DOHH2 (cell line): ENCODE results near the gene CAPN12.

Source experiments
- H3F3A ChIP-seq: fragments of 200-600 bp; sonication (generic), shearing (Covaris generic); 2 replicates; pipeline ENCODE4 v1.6.0; 2016; ENCODE audit warnings: antibody characterized with exemption, mild to moderate bottlenecking; ENCODE audit not compliant: control insufficient read depth, insufficient read depth
- H3K27ac ChIP-seq: fragments of 200-600 bp; sonication (generic); 2 replicates; pipeline ENCODE4 v1.5.1; 2014; ENCODE audit warnings: low read depth, mild to moderate bottlenecking, low read length, moderate library complexity
- H3K27me3 ChIP-seq: fragments of 200-600 bp; sonication (generic); 2 replicates; pipeline ENCODE4 v1.6.1; 2014; ENCODE audit warnings: mild to moderate bottlenecking, low read length, mixed read lengths; ENCODE audit not compliant: control insufficient read depth
- H3K36me3 ChIP-seq: fragments of 200-600 bp; sonication (generic); 2 replicates; pipeline ENCODE4 v1.6.1; 2014; ENCODE audit warnings: mild to moderate bottlenecking, low read length, moderate library complexity, mixed read lengths; ENCODE audit not compliant: control insufficient read depth
- H3K4me1 ChIP-seq: fragments of 200-600 bp; sonication (generic); 2 replicates; pipeline ENCODE4 v1.6.1; 2014; ENCODE audit warnings: mild to moderate bottlenecking, low read length, mixed read lengths; ENCODE audit not compliant: control insufficient read depth
- H3K4me2 ChIP-seq: fragments of 200-600 bp; sonication (generic); 2 replicates; pipeline ENCODE4 v1.6.0; 2014; ENCODE audit warnings: mild to moderate bottlenecking, low read length, moderate library complexity
- H3K4me3 ChIP-seq: fragments of 200-600 bp; sonication (generic); 2 replicates; pipeline ENCODE4 v1.5.1; 2014; ENCODE audit warnings: mild to moderate bottlenecking, low read length, mixed read lengths
- H3K79me2 ChIP-seq: fragments of 200-600 bp; sonication (generic); 2 replicates; pipeline ENCODE4 v1.6.1; 2014; ENCODE audit warnings: mild to moderate bottlenecking, low read length, mixed read lengths; ENCODE audit not compliant: control insufficient read depth
- H3K9me2 ChIP-seq: fragments of 200-600 bp; sonication (generic); replicated peaks from 2 replicates; pipeline ENCODE4 v1.6.1; 2014; ENCODE audit warnings: mild to moderate bottlenecking, low read length, mixed read lengths; ENCODE audit not compliant: control insufficient read depth
- H3K9me3 ChIP-seq: fragments of 200-600 bp; sonication (generic); 2 replicates; pipeline ENCODE4 v1.6.1; 2014; ENCODE audit warnings: antibody characterized with exemption, low read length, mixed read lengths; ENCODE audit not compliant: control insufficient read depth, insufficient read depth
- H4K20me1 ChIP-seq: fragments of 200-600 bp; sonication (generic); 2 replicates; pipeline ENCODE4 v1.6.0; 2014; ENCODE audit warnings: low read depth, mild to moderate bottlenecking, antibody characterized with exemption, low read length, moderate library complexity; ENCODE audit not compliant: control insufficient read depth, insufficient read depth
- CTCF ChIP-seq: fragments of 200-600 bp; sonication (generic); IDR thresholded peaks from one replicate; pipeline ENCODE4 v1.5.1; 2014; ENCODE audit warnings: antibody characterized with exemption, mild to moderate bottlenecking, low read depth, low read length; ENCODE audit not compliant: poor library complexity, severe bottlenecking
- EZH2phosphoT487 ChIP-seq: fragments of 200-600 bp; sonication (generic); IDR thresholded peaks from 2 replicates; pipeline ENCODE4 v1.6.1; 2017; ENCODE audit warnings: borderline replicate concordance, mild to moderate bottlenecking, antibody characterized with exemption, low read length, moderate library complexity, mixed read lengths

Gene CAPN12

GRCh38 chr19:38690832-38691231 lies 53.4 kb downstream of the CAPN12 start:
- H3K79me2 ChIP-seq = peaks cover 89% of the 10 kb centered on the region
- TF ChIP-seq CTCF (no peak), EZH2phosphoT487 (no peak)
- H4K20me1 ChIP-seq = peaks cover 19% of the 10 kb centered on the region
- H3F3A ChIP-seq = no peaks in the 10 kb centered on the region
- peaks cover 32% of the 10 kb centered on the region for H3K4me1 ChIP-seq
- peaks cover 4% of the 10 kb centered on the region; the same call in 1 of the 2 replicates for H3K36me3 ChIP-seq
- H3K27ac ChIP-seq = no peak overlapping the region
- no peaks in the 10 kb centered on the region for H3K9me2 ChIP-seq
- H3K27me3 ChIP-seq = no peaks in the 10 kb centered on the region
- no peak overlapping the region for H3K4me2 ChIP-seq
- no peaks in the 10 kb centered on the region for H3K9me3 ChIP-seq
- no peak overlapping the region for H3K4me3 ChIP-seq

GRCh38 chr19:38690146-38690545 lies 54.1 kb downstream of the CAPN12 start:
- Histone ChIP-seq H3F3A (no peaks in the 10 kb centered on the region), H3K79me2 (peaks cover 89% of the 10 kb centered on the region), H3K27ac (no peak overlapping the region), H3K4me2 (no peak overlapping the region), H4K20me1 (peaks cover 14% of the 10 kb centered on the region), H3K36me3 (no peaks in the 10 kb centered on the region; the same call in 1 of the 2 replicates), H3K4me1 (peaks cover 37% of the 10 kb centered on the region), H3K9me2 (no peaks in the 10 kb centered on the region), H3K4me3 (no peak overlapping the region), H3K27me3 (no peaks in the 10 kb centered on the region), H3K9me3 (no peaks in the 10 kb centered on the region)
- TF ChIP-seq EZH2phosphoT487 (no peak), CTCF (no peak)

- H3F3A ChIP-seq = no peaks in the 10 kb centered on the region
- H3K4me3 ChIP-seq = no peak overlapping the region
- H3K27me3 ChIP-seq = no peaks in the 10 kb centered on the region
- no peaks in the 10 kb centered on the region; the same call in 1 of the 2 replicates for H3K36me3 ChIP-seq
- no peak overlapping the region for H3K27ac ChIP-seq
- TF ChIP-seq EZH2phosphoT487 (no peak), CTCF (no peak)
- no peak overlapping the region for H3K4me2 ChIP-seq
- H3K4me1 ChIP-seq = peaks cover 18% of the 10 kb centered on the region
- no peaks in the 10 kb centered on the region for H3K9me2 ChIP-seq
- H4K20me1 ChIP-seq = peaks cover 12% of the 10 kb centered on the region; the same call in 1 of the 2 replicates
- H3K79me2 ChIP-seq = peaks cover 94% of the 10 kb centered on the region
- H3K9me3 ChIP-seq = no peaks in the 10 kb centered on the region
These were observed 56.4 kb downstream of the CAPN12 start for GRCh38 chr19:38687837-38688378.
